Activated gamma-delta T cell (primary cell): ENCODE results near the gene PRDM16.

Experiments used
- DNase-seq: peaks from one replicate; lab custom pipeline; 2025; lab: John Stamatoyannopoulos, UW

Gene PRDM16

DNA sequence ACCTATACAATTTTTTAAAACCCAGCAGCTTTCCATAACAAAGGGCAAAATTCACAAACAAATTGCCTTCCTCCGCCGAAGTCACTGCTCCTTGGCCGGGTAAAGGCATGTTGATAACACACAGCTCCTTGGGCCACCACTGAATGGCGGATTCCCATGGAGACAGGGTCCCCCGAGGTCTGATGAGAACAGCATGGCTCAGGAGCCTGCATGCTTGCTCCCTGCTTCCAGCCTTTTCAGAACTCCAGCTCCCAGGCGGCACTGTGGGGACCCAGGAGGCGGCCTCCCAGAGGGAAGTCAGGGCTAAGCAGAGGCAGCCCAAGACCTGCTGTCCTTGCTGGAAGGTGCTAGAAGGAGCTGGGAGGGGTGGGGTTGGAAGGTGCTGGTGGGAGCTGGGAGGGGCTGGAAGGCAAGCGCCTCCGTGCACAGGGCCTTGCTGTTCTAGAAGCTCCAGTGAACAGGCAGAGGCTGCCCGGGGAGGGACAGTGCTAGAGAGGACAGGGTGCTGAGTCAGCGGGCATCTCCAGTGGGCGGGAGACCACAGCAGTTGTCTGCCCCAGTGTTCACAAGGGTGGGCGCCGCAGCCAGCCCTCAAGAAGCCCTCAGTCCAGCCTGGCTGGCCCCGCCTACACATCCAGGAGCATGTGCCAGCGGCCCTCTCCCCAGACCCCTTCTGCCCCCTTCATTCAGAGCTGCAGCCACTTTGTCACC is 35.1 kb downstream of the PRDM16 start:
- no peak for DNase-seq

- no peak for DNase-seq
Observed at GRCh38 chr1:3105167-3105863, 36.3 kb downstream of the PRDM16 start.

GRCh38 chr1:3106216-3106615 is 37.2 kb downstream of the PRDM16 start:
- DNase-seq: no peak

DNA sequence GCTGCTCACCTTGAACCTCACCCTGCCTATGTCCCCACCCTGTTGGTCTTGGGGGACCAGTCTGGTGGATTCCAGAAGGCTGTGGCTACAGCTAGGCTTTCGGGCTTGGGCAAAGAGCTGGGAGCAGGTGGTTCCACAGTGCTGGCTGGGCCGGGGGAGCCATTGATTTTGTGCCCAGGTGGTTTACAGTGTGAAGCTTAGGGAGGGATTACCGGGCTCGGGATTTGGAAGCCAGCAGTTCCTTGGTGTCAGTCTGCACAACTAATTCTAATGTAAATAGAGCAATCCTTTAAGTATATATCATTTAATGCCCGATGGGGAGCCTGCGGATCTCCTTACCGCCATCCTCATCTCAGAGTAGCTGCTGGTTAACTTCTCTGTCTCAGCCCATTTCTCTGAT is 38.2 kb downstream of the PRDM16 start:
- no peak for DNase-seq

DNA sequence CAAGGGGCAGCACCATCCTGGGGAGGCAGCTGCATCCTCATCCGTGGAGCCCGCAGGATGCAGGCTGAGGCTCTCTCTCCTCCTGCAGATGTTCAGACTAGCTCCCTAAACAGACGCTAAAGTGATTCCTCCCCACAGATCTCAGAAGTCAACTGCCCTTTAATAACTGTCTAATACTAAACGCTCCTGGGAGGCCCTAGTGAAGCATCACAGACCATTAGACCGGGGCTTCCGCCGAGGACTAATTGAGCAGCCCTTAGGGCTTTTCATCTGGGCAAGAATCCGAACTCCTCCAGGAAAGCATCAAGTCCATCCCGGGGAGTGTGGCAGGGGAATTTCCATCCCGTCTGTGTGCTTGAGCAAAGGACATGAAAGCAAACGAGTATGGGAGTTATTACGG is 40.4 kb downstream of the PRDM16 start:
- DNase-seq: no peak

DNA sequence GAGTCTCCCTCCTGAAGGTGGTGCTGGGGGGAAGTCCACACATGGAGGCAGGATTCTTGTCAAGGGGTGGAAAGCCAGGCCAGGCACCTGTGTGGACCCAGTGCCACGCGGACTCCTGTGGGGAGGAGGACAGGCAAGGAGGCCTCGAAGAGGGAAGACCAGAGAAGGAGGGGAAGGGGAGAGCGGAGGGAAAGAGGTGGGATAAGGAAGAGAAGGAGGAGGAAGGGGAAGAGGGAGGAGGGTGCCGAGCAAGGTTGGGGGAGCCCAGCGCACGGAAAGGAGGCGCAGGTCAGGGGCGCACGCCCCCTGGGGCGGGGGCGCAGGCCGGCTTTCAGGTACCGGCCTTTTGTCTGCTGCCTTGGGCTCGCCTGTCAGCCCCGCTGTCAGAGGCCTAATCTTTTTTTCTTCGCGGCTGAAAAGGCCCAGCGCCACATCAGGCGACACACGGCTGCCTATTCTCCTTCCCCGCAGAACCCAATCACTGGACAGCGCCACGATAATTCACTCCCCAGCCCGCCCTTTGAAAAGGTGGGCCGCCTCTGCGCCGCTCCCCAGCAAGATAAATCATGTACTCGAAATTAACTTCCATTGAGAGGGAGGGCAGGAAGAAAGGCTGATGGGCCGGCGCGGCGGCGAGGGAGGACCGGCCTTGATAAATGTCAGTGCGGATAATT is 42.5 kb downstream of the PRDM16 start:
- no peak for DNase-seq

- no peak for DNase-seq
Observed at GRCh38 chr1:3112526-3112925, 43.5 kb downstream of the PRDM16 start.

DNA sequence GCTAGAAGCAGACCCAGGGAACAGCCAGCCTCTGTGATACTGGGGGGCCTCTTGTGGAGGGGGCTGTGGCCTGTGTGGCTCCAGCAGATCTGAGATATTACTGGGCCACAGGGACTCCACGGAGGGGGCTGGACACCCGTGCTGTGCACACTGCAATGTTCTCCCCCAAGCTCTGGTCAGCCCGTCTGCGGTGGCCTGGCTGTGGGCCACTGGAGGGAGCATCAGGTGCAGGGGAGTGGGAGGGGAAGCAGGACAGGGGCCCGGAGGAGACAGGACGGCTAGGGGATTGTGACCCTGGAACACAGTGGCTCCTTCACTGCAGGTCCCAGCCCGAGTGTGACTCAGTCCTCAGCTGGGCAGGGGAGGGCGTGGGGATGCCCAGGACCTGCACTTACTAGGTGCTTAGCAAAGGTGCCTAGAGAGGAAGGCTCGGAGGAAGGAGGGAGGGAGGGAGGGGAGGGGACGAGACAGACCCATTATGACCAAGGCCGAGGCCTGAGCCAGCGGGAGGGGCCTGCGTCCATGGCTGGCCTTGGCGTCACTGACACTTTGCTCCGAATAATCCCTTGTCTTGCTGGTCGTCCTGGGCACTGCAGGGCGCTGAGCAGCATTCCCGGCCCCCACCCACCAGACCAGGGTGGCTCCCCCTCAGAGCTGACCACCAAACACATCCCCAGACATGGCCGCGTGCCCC is 44.2 kb downstream of the PRDM16 start:
- DNase-seq: no peak

- no peak for DNase-seq
Observed at GRCh38 chr1:3113741-3114056, 44.7 kb downstream of the PRDM16 start.

- DNase-seq: no peak
Observed at GRCh38 chr1:3114131-3114744, 45.2 kb downstream of the PRDM16 start.

GRCh38 chr1:3114846-3115245 is 45.8 kb downstream of the PRDM16 start:
- no peak for DNase-seq

DNA sequence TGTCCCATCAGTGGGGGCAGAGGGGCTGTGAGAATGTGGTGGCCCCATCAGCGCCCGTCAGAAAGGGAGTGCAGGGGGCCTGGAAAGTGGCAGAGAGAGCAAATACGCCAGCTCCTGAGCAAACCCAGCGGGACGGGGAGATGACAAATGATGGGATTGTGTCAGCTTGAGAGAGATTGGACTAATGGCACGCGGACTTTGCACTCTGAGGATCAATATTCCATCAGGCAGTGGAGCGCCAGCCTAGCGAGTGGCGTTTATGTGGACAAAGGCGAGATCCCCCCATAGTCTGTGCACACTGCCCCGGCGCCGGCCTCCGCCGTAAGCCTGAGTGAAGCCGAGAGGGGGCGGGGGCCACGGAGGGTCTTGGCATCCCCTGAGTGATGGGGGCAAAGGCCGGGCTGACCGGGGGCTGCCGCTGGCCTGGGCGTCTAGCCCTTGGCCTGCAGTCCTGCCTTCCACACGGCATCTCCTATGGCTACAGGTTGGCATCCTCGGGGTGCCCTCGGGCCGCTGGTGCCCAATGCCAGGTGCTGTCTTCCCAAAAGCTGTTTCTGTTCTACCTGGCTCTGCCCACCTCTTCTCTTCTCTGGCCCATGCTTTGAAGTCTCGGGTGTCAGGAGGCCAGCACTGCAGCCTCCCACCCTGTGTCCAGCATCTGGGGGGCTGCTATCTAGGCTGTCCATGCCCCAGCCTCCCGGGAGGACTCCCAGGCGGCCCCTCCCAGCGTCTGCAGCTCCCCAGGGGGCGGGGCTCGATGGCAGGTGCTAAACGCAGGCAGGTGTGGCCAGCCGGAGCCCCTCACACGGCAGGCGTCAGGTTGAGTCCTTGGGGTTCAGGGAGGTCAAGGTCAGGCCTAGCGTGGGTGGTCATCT is 46.5 kb downstream of the PRDM16 start:
- DNase-seq: no peak

DNA sequence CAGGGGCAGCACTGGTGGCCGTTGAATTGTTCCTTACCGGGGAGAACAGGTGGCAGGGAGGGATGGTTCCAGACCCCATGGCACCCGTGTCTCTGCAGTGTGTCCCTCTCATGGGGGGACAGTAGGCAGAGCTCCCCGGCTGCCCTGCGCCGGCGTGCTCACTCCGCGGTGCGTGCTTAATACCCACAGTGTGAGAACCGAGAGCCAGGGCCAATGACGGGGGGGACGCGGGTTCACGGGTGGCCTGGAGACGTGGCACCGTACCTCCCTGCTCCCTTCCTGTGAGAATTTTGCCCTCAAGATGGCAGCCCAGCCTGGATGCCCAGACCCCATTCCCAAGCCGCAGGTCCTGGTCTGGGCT is 47.1 kb downstream of the PRDM16 start:
- DNase-seq: no peak

DNA sequence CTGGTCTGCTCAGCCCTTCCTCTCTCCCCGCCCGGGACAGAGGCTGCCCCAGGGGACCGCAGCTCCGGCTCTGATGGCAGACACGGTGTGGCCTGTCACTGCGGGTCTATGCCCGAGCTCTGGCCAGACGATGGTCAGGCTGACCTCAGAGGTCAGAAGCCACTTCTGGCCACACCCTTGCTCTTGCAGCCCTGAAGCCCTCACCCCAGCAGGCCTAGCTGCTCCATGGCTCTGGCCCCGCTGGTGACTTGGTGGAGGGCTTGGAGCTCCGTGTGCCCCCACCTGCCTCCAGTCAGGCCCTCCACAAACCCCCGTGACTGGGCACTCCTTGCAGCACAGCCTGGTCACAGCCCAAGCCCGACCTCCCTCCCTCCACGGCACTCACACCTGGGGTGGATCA is 47.6 kb downstream of the PRDM16 start:
- DNase-seq: no peak

GRCh38 chr1:3117879-3118278 is 48.9 kb downstream of the PRDM16 start:
- no peak for DNase-seq

DNA sequence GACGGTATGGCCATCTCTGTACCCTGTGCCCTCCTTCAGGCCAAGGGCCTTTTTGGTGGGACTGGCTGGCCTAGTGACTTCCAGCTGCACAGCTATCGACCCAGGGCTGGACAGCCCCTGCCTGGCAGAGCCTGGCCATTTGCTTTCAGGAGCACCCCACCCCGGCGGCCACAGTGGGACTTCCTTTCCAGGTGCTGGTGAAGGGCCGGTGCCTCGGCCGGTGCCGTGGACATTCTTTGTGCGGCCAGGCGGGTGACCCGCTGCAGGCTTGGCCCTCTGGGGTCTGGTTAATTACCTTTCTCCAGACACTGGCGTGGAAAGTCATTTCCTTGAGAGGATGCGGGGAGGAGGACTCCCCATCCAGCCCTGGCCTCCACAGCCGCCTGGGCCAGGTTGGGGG is 50.1 kb downstream of the PRDM16 start:
- no peak for DNase-seq

GRCh38 chr1:3119725-3120124 is 50.7 kb downstream of the PRDM16 start:
- DNase-seq: no peak

- no peak for DNase-seq
Observed at GRCh38 chr1:3120140-3120539, 51.1 kb downstream of the PRDM16 start.

GRCh38 chr1:3120994-3121393 is 52.0 kb downstream of the PRDM16 start:
- DNase-seq: no peak

- no peak for DNase-seq
Observed at GRCh38 chr1:3121401-3122210, 52.6 kb downstream of the PRDM16 start.

- no peak for DNase-seq
Observed at GRCh38 chr1:3122311-3122710, 53.3 kb downstream of the PRDM16 start.
